ENCODE results near the gene SAMD5. TPM values are rescaled to one million over a fixed set of nuclear protein-coding genes. Genes with fewer than 3 reads are reported as not detected.

Gene SAMD5
- total and polyA plus RNA-seq, 2 experiments from 2014 or later = 0.03 TPM; not detected in 1

GRCh38 chr6:147582991-147583390 is 74.5 kb downstream of the SAMD5 start:
- no peaks in the 10 kb centered on the region for H3K4me1 ChIP-seq (ENCODE audit: insufficient read depth)
- H3K36me3 ChIP-seq (ENCODE audit: insufficient read depth) = no peaks in the 10 kb centered on the region
- no peaks in the 10 kb centered on the region for H3K27me3 ChIP-seq (ENCODE audit: insufficient read depth)
- Mint-ChIP-seq H3K27me3 (ENCODE audit: insufficient read depth, low read depth, poor library complexity) (no peaks in the 10 kb centered on the region), H3K27ac (no peak overlapping the region), H3K9me3 (0 out of 3 replicates have a peak, but pooled peaks cover 2% of the 10 kb centered on the region), H3K4me1 (no peaks in the 10 kb centered on the region), H3K36me3 (ENCODE audit: low read depth) (no peaks in the 10 kb centered on the region; the same call in 1 of the 3 replicates), H3K4me3 (no peak overlapping the region)
- no peak overlapping the region for H3K27ac ChIP-seq (ENCODE audit: low read depth)
- no peak overlapping the region for H3K4me2 ChIP-seq
- no peaks in the 10 kb centered on the region for H3K79me2 ChIP-seq (replicated peaks; ENCODE audit: insufficient read depth)
- DNase-seq (ENCODE audit: low spot score) = no peak
- H3K4me3 ChIP-seq = no peak overlapping the region
- no peak overlapping the region for H2AFZ ChIP-seq
- no peaks in the 10 kb centered on the region for H3K9me2 ChIP-seq (ENCODE audit: insufficient read depth)
- TF ChIP-seq JUNB (IDR thresholded peaks at IDR 0.05; ENCODE audit: unreplicated experiment) (no peak), ZNF114 (CRISPR knock-in tag; IDR thresholded peaks at IDR 0.05) (no peak), POLR2AphosphoS5 (IDR thresholded peaks at IDR 0.05; ENCODE audit: low read depth) (no peak), CREB1 (CRISPR knock-in tag; IDR thresholded peaks at IDR 0.05; ENCODE audit: low read depth) (no peak), STAT1 (IDR thresholded peaks at IDR 0.05; ENCODE audit: unreplicated experiment) (no peak), EZH2 (IDR thresholded peaks at IDR 0.05; ENCODE audit: low read depth, unreplicated experiment) (no peak), ZNF462 (CRISPR knock-in tag; IDR thresholded peaks at IDR 0.05) (no peak), ZNF331 (CRISPR knock-in tag; IDR thresholded peaks at IDR 0.05; ENCODE audit: low read depth) (no peak), NANOG (IDR thresholded peaks at IDR 0.05; ENCODE audit: borderline replicate concordance) (no peak), ETS1 (IDR thresholded peaks at IDR 0.05) (no peak), EZH2phosphoT487 (IDR thresholded peaks at IDR 0.05; ENCODE audit: unreplicated experiment) (no peak)
- TF ChIP-seq, protein P1, sequence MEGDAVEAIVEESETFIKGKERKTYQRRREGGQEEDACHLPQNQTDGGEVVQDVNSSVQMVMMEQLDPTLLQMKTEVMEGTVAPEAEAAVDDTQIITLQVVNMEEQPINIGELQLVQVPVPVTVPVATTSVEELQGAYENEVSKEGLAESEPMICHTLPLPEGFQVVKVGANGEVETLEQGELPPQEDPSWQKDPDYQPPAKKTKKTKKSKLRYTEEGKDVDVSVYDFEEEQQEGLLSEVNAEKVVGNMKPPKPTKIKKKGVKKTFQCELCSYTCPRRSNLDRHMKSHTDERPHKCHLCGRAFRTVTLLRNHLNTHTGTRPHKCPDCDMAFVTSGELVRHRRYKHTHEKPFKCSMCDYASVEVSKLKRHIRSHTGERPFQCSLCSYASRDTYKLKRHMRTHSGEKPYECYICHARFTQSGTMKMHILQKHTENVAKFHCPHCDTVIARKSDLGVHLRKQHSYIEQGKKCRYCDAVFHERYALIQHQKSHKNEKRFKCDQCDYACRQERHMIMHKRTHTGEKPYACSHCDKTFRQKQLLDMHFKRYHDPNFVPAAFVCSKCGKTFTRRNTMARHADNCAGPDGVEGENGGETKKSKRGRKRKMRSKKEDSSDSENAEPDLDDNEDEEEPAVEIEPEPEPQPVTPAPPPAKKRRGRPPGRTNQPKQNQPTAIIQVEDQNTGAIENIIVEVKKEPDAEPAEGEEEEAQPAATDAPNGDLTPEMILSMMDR (conservative IDR thresholded peaks at IDR 0.05; ENCODE audit: low read depth in 2 of 2) = no peak
- TF ChIP-seq, protein P2, sequence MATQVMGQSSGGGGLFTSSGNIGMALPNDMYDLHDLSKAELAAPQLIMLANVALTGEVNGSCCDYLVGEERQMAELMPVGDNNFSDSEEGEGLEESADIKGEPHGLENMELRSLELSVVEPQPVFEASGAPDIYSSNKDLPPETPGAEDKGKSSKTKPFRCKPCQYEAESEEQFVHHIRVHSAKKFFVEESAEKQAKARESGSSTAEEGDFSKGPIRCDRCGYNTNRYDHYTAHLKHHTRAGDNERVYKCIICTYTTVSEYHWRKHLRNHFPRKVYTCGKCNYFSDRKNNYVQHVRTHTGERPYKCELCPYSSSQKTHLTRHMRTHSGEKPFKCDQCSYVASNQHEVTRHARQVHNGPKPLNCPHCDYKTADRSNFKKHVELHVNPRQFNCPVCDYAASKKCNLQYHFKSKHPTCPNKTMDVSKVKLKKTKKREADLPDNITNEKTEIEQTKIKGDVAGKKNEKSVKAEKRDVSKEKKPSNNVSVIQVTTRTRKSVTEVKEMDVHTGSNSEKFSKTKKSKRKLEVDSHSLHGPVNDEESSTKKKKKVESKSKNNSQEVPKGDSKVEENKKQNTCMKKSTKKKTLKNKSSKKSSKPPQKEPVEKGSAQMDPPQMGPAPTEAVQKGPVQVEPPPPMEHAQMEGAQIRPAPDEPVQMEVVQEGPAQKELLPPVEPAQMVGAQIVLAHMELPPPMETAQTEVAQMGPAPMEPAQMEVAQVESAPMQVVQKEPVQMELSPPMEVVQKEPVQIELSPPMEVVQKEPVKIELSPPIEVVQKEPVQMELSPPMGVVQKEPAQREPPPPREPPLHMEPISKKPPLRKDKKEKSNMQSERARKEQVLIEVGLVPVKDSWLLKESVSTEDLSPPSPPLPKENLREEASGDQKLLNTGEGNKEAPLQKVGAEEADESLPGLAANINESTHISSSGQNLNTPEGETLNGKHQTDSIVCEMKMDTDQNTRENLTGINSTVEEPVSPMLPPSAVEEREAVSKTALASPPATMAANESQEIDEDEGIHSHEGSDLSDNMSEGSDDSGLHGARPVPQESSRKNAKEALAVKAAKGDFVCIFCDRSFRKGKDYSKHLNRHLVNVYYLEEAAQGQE (IDR thresholded peaks at IDR 0.05; ENCODE audit: unreplicated experiment) = no peak
- no peaks in the 10 kb centered on the region; the same call in 1 of the 2 replicates for H4K20me1 ChIP-seq (replicated peaks; ENCODE audit: insufficient read depth)
- ATAC-seq = no peak
- H3F3A ChIP-seq (replicated peaks; ENCODE audit: low read depth) = no peaks in the 10 kb centered on the region

All from GM23338 (cell line).